ENCODE data around the gene SLC35F3. TPM values are rescaled to one million over a fixed set of nuclear protein-coding genes. Genes with fewer than 3 reads are reported as not detected.

The SLC35F3 gene
- total and polyA plus RNA-seq, 2 experiments from 2014 or later, result 1.0 to 3.2 TPM

DNA sequence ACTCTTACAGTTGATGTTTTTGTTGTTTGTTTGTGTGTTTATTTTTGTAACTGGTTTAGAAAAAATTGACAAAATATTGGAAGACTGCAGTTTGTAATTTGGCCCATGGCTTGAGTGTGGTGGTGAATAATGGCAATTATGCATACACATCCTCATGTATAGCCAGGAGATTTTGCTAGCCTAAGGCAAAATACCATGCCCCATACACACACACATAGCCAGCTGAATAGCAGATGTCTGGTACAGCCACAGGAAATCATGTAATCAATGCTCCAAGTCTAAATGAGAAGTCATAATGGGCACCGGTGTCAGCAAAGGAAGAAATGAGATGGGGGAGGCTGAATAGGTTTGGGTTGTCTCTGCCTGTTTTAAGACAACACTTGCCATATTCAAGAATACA lies 333.6 kb downstream of the SLC35F3 start:
- H3K27ac ChIP-seq (ENCODE audit: low read depth), result no peak overlapping the region
- Mint-ChIP-seq H3K4me3 (no peak overlapping the region), H3K4me1 (0 out of 3 replicates have a peak, but pooled peaks cover 4% of the 10 kb centered on the region), H3K36me3 (ENCODE audit: low read depth) (no peaks in the 10 kb centered on the region), H3K27ac (no peak overlapping the region), H3K9me3 (no peaks in the 10 kb centered on the region), H3K27me3 (ENCODE audit: insufficient read depth, low read depth, poor library complexity) (no peaks in the 10 kb centered on the region)
- no peak for DNase-seq (ENCODE audit: low spot score)
- no peaks in the 10 kb centered on the region for H3F3A ChIP-seq (replicated peaks; ENCODE audit: low read depth)
- H3K4me1 ChIP-seq (ENCODE audit: insufficient read depth), result no peaks in the 10 kb centered on the region
- H3K79me2 ChIP-seq (replicated peaks; ENCODE audit: insufficient read depth), result no peaks in the 10 kb centered on the region
- H3K4me3 ChIP-seq, result no peak overlapping the region
- TF ChIP-seq EZH2phosphoT487 (IDR thresholded peaks at IDR 0.05; ENCODE audit: unreplicated experiment) (no peak), ETS1 (IDR thresholded peaks at IDR 0.05) (no peak), NANOG (IDR thresholded peaks at IDR 0.05; ENCODE audit: borderline replicate concordance) (no peak)
- ATAC-seq, result no peak
- H3K27me3 ChIP-seq (ENCODE audit: insufficient read depth), result no peaks in the 10 kb centered on the region
- H3K4me2 ChIP-seq, result no peak overlapping the region
- no peaks in the 10 kb centered on the region for H3K9me2 ChIP-seq (ENCODE audit: insufficient read depth)
- H2AFZ ChIP-seq, result no peak overlapping the region
- H3K36me3 ChIP-seq (ENCODE audit: insufficient read depth), result no peaks in the 10 kb centered on the region
- H4K20me1 ChIP-seq (replicated peaks; ENCODE audit: insufficient read depth), result no peaks in the 10 kb centered on the region

DNA sequence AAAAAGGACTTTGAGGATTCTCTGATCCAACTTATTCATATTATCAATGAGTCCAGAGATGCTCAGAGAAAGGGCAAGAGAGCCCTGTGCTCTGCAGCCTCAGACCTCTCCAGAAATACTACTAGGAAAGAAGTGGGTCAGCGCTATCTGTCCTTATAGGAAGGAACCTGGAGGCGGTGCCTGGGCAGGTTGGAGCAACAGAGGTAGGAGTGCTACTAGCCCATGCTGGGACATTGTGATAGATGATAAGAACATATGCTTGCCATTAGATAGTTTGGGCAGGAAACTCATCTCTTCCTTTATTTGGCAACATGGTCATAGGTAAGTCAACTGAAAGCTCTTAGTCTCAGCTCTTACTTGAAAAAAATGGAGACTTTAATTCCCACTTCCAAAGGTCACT lies 335.0 kb downstream of the SLC35F3 start:
- DNase-seq (ENCODE audit: low spot score), result no peak
- no peak overlapping the region for H3K4me3 Mint-ChIP-seq
- Histone ChIP-seq H3K36me3 (ENCODE audit: insufficient read depth) (no peaks in the 10 kb centered on the region), H3K79me2 (replicated peaks; ENCODE audit: insufficient read depth) (no peaks in the 10 kb centered on the region), H3K4me3 (no peak overlapping the region), H3K27me3 (ENCODE audit: insufficient read depth) (no peaks in the 10 kb centered on the region), H4K20me1 (replicated peaks; ENCODE audit: insufficient read depth) (no peaks in the 10 kb centered on the region), H3K27ac (ENCODE audit: low read depth) (no peak overlapping the region), H3K4me1 (ENCODE audit: insufficient read depth) (no peaks in the 10 kb centered on the region), H3F3A (replicated peaks; ENCODE audit: low read depth) (no peaks in the 10 kb centered on the region), H2AFZ (no peak overlapping the region), H3K4me2 (no peak overlapping the region), H3K9me2 (ENCODE audit: insufficient read depth) (no peaks in the 10 kb centered on the region)
- no peaks in the 10 kb centered on the region for H3K36me3 Mint-ChIP-seq (ENCODE audit: low read depth)
- H3K4me1 Mint-ChIP-seq, result 0 out of 3 replicates have a peak, but pooled peaks cover 4% of the 10 kb centered on the region
- H3K27ac Mint-ChIP-seq, result no peak overlapping the region
- no peak for ATAC-seq
- no peaks in the 10 kb centered on the region for H3K9me3 Mint-ChIP-seq
- no peaks in the 10 kb centered on the region for H3K27me3 Mint-ChIP-seq (ENCODE audit: insufficient read depth, low read depth, poor library complexity)
- TF ChIP-seq STAT1 (IDR thresholded peaks at IDR 0.05; ENCODE audit: unreplicated experiment) (no peak), CTCF (conservative IDR thresholded peaks at IDR 0.05; ENCODE audit: low read depth in 2 of 2) (no peak), ZNF114 (CRISPR knock-in tag; IDR thresholded peaks at IDR 0.05) (no peak), JUNB (IDR thresholded peaks at IDR 0.05; ENCODE audit: unreplicated experiment) (no peak), EZH2phosphoT487 (IDR thresholded peaks at IDR 0.05; ENCODE audit: unreplicated experiment) (no peak), ETS1 (IDR thresholded peaks at IDR 0.05) (no peak), NANOG (IDR thresholded peaks at IDR 0.05; ENCODE audit: borderline replicate concordance) (no peak), CREB1 (CRISPR knock-in tag; IDR thresholded peaks at IDR 0.05; ENCODE audit: low read depth) (no peak), EZH2 (IDR thresholded peaks at IDR 0.05; ENCODE audit: low read depth, unreplicated experiment) (no peak), ZNF331 (CRISPR knock-in tag; IDR thresholded peaks at IDR 0.05; ENCODE audit: low read depth) (no peak)
- TF ChIP-seq, protein P1, sequence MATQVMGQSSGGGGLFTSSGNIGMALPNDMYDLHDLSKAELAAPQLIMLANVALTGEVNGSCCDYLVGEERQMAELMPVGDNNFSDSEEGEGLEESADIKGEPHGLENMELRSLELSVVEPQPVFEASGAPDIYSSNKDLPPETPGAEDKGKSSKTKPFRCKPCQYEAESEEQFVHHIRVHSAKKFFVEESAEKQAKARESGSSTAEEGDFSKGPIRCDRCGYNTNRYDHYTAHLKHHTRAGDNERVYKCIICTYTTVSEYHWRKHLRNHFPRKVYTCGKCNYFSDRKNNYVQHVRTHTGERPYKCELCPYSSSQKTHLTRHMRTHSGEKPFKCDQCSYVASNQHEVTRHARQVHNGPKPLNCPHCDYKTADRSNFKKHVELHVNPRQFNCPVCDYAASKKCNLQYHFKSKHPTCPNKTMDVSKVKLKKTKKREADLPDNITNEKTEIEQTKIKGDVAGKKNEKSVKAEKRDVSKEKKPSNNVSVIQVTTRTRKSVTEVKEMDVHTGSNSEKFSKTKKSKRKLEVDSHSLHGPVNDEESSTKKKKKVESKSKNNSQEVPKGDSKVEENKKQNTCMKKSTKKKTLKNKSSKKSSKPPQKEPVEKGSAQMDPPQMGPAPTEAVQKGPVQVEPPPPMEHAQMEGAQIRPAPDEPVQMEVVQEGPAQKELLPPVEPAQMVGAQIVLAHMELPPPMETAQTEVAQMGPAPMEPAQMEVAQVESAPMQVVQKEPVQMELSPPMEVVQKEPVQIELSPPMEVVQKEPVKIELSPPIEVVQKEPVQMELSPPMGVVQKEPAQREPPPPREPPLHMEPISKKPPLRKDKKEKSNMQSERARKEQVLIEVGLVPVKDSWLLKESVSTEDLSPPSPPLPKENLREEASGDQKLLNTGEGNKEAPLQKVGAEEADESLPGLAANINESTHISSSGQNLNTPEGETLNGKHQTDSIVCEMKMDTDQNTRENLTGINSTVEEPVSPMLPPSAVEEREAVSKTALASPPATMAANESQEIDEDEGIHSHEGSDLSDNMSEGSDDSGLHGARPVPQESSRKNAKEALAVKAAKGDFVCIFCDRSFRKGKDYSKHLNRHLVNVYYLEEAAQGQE (IDR thresholded peaks at IDR 0.05; ENCODE audit: unreplicated experiment), result no peak
